HepG2 (cell line): ENCODE measurements around the gene SS18L1. TPM values are rescaled to one million over a fixed set of nuclear protein-coding genes. Genes with fewer than 3 reads are reported as not detected.

Experiments
- HNRNPH1 ChIP-seq: fragments of 200-400 bp; formaldehyde crosslinking; optimal IDR thresholded peaks from 2 replicates; pipeline ENCODE3; 2017; ENCODE audit warnings: mild to moderate bottlenecking, low read depth, low read length
- HOXA5 ChIP-seq: sonication (generic); formaldehyde crosslinking; IDR thresholded peaks from 2 replicates; pipeline ENCODE4 v1.4.0; 2020; ENCODE audit warnings: missing genetic modification reagents
- MIXL1 ChIP-seq: IDR thresholded peaks from 2 replicates; pipeline ENCODE4 v1.6.1; 2016
- NCOA5 ChIP-seq: sonication (generic); formaldehyde crosslinking; IDR thresholded peaks from 2 replicates; pipeline ENCODE4 v1.4.0; 2020; ENCODE audit warnings: missing genetic modification reagents
- NFRKB ChIP-seq: fragments of 450-650 bp; IDR thresholded peaks from 2 replicates; pipeline ENCODE4 v1.6.1; 2017
- RFXAP ChIP-seq: sonication (generic); formaldehyde crosslinking; IDR thresholded peaks from 2 replicates; pipeline ENCODE4 v1.4.0; 2020; ENCODE audit warnings: missing genetic modification reagents, borderline replicate concordance
- RXRB ChIP-seq: IDR thresholded peaks from 2 replicates; pipeline ENCODE4 v1.6.1; 2016; ENCODE audit warnings: borderline replicate concordance, missing genetic modification reagents, missing compliant biosample characterization
- TBX2 ChIP-seq: sonication (generic); formaldehyde crosslinking; IDR thresholded peaks from 2 replicates; pipeline ENCODE4 v1.5.0; 2020; ENCODE audit warnings: missing genetic modification reagents, mild to moderate bottlenecking, borderline replicate concordance
- TEAD3 ChIP-seq: optimal IDR thresholded peaks from 2 replicates; pipeline ENCODE3; 2016; ENCODE audit warnings: borderline replicate concordance
- THYN1 ChIP-seq: sonication (generic); formaldehyde crosslinking; IDR thresholded peaks from 2 replicates; pipeline ENCODE4 v1.8.1; 2023; ENCODE audit warnings: low read depth, mild to moderate bottlenecking, moderate library complexity, missing genetic modification reagents, borderline replicate concordance
- ZNF776 ChIP-seq: sonication (generic); formaldehyde crosslinking; IDR thresholded peaks from 2 replicates; pipeline ENCODE4 v1.4.0; 2020; ENCODE audit warnings: mild to moderate bottlenecking, missing genetic modification reagents
- ZNF788 ChIP-seq: sonication (generic); formaldehyde crosslinking; IDR thresholded peaks from 2 replicates; pipeline ENCODE4 v1.5.0; 2020; ENCODE audit warnings: mild to moderate bottlenecking, missing genetic modification reagents, borderline replicate concordance
- polyA plus RNA-seq, 8 experiments: library from polyadenylated mRNA; depleted of rRNA in 3 of 8; stranded (reverse) in 7 of 8; unstranded in 1 of 8; fragments of >200 nt; fragmentation: Illumina TruSeq in 4 of 8; extraction: Trizol in 4 of 8; gene quantifications; 2 replicates each; pipeline versions ENCODE4 v1.2.1 to v1.2.3, GENCODE V29; 2011 to 2016; ENCODE audit warnings: low read depth in 4 of 8, missing spikeins in 1 of 8, mixed read lengths in 1 of 8; ENCODE audit not compliant: insufficient read depth in 1 of 8
- total RNA-seq, 5 experiments: library from RNA; depleted of rRNA; stranded (reverse); fragments of >200 nt; fragmentation: Illumina TruSeq; extraction: Trizol; gene quantifications; 2 replicates each; pipeline ENCODE4 v1.2.3, GENCODE V29; 2016; ENCODE audit warnings: low read depth in 1 of 5
- TF ChIP-seq, protein P1 (sequence below): sonication (generic); formaldehyde crosslinking; IDR thresholded peaks from 2 replicates; pipeline ENCODE4 v1.8.0; 2022; ENCODE audit warnings: missing genetic modification reagents, mild to moderate bottlenecking, inconsistent platforms, borderline replicate concordance
- TF ChIP-seq, protein P2 (sequence below): sonication (generic); formaldehyde crosslinking; IDR thresholded peaks from 2 replicates; pipeline ENCODE4 v1.4.0; 2020; ENCODE audit warnings: missing genetic modification reagents, borderline replicate concordance
- TF ChIP-seq, protein P3 (sequence below): sonication (generic); formaldehyde crosslinking; conservative IDR thresholded peaks from 2 replicates; pipeline ENCODE4 v1.4.0; 2020; ENCODE audit warnings: missing genetic modification reagents
- TF ChIP-seq, protein P4 (sequence below): sonication (generic); formaldehyde crosslinking; IDR thresholded peaks from 2 replicates; pipeline ENCODE4 v1.9.0; 2022; ENCODE audit warnings: low read depth, missing genetic modification reagents
- TF ChIP-seq, protein P5 (sequence below): IDR thresholded peaks from 2 replicates; pipeline ENCODE4 v1.6.1; 2016; ENCODE audit warnings: missing compliant biosample characterization, missing genetic modification reagents, borderline replicate concordance
- TF ChIP-seq, protein P6 (sequence below): sonication (generic); formaldehyde crosslinking; IDR thresholded peaks from 2 replicates; pipeline ENCODE4 v1.4.0; 2020; ENCODE audit warnings: missing genetic modification reagents

Gene SS18L1
- total and polyA plus RNA-seq, 2 of the 13 experiments (the other 11 are each of a cell fraction or from before 2014, with no cell fraction given), result 17.8 to 27.6 TPM

DNA sequence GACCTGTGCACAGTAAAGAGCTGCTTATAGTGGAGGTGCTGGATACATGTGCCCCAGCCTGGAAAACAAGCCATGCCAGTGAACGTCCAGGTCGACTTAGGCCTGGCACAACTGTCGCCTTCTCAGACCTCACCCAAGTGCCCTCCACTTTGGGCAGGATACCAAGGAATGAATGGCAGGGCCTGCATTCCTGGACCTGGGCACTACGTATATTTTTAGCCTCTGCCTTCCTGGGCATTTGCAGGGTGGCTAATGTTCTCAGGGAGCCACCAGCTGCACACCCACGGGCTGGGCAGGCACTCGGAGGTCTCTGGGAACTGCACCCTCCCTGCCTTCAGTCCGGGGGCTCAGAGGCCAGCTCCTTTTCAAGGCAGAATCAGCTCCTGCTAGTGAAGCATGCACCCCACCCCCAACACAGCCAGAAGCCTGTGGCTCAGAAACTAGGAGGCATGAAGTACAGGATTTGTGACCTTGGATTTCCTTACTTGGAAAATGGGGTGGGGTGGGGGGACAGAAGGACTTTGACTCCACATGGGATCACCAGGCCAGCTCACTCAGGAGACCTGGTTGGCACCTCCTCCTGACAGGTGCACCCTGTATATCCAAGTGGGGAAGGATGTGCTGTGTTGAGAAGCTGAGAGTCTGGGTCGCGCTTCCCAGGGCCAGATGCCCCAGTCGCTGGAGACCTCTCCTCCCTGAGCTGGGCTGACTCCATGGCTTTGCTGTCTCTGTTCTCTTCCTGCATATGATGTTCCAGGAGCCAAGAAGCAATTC lies 23.8 kb upstream of the SS18L1 start (continued):
- no peak for TF ChIP-seq NFRKB
- TF ChIP-seq TEAD3, result peak; percentile 82
- TF ChIP-seq THYN1 (CRISPR knock-in tag), result no peak
- TF ChIP-seq RFXAP (CRISPR knock-in tag), result no peak
- TF ChIP-seq MIXL1, result peak; percentile 59; the same call in 1 of the 2 replicates
- TF ChIP-seq, protein P1, sequence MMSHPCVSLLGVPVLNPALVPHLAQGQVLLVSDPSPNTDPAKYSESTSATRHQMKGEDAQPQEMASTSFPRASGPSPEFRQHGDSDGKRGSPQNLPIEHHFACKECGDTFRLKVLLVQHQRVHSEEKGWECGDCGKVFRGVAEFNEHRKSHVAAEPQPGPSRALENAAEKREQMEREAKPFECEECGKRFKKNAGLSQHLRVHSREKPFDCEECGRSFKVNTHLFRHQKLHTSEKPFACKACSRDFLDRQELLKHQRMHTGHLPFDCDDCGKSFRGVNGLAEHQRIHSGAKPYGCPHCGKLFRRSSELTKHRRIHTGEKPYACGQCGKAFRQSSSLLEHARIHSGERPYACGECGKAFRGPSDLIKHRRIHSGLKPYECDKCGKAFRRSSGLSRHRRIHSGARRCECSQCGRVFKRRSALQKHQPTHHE (CRISPR knock-in tag), result no peak
- TF ChIP-seq, protein P2, sequence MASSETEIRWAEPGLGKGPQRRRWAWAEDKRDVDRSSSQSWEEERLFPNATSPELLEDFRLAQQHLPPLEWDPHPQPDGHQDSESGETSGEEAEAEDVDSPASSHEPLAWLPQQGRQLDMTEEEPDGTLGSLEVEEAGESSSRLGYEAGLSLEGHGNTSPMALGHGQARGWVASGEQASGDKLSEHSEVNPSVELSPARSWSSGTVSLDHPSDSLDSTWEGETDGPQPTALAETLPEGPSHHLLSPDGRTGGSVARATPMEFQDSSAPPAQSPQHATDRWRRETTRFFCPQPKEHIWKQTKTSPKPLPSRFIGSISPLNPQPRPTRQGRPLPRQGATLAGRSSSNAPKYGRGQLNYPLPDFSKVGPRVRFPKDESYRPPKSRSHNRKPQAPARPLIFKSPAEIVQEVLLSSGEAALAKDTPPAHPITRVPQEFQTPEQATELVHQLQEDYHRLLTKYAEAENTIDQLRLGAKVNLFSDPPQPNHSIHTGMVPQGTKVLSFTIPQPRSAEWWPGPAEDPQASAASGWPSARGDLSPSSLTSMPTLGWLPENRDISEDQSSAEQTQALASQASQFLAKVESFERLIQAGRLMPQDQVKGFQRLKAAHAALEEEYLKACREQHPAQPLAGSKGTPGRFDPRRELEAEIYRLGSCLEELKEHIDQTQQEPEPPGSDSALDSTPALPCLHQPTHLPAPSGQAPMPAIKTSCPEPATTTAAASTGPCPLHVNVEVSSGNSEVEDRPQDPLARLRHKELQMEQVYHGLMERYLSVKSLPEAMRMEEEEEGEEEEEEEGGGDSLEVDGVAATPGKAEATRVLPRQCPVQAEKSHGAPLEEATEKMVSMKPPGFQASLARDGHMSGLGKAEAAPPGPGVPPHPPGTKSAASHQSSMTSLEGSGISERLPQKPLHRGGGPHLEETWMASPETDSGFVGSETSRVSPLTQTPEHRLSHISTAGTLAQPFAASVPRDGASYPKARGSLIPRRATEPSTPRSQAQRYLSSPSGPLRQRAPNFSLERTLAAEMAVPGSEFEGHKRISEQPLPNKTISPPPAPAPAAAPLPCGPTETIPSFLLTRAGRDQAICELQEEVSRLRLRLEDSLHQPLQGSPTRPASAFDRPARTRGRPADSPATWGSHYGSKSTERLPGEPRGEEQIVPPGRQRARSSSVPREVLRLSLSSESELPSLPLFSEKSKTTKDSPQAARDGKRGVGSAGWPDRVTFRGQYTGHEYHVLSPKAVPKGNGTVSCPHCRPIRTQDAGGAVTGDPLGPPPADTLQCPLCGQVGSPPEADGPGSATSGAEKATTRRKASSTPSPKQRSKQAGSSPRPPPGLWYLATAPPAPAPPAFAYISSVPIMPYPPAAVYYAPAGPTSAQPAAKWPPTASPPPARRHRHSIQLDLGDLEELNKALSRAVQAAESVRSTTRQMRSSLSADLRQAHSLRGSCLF (CRISPR knock-in tag), result no peak
- TF ChIP-seq, protein P3, sequence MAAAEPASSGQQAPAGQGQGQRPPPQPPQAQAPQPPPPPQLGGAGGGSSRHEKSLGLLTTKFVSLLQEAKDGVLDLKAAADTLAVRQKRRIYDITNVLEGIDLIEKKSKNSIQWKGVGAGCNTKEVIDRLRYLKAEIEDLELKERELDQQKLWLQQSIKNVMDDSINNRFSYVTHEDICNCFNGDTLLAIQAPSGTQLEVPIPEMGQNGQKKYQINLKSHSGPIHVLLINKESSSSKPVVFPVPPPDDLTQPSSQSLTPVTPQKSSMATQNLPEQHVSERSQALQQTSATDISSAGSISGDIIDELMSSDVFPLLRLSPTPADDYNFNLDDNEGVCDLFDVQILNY (CRISPR knock-in tag), result no peak
- TF ChIP-seq, protein P4, sequence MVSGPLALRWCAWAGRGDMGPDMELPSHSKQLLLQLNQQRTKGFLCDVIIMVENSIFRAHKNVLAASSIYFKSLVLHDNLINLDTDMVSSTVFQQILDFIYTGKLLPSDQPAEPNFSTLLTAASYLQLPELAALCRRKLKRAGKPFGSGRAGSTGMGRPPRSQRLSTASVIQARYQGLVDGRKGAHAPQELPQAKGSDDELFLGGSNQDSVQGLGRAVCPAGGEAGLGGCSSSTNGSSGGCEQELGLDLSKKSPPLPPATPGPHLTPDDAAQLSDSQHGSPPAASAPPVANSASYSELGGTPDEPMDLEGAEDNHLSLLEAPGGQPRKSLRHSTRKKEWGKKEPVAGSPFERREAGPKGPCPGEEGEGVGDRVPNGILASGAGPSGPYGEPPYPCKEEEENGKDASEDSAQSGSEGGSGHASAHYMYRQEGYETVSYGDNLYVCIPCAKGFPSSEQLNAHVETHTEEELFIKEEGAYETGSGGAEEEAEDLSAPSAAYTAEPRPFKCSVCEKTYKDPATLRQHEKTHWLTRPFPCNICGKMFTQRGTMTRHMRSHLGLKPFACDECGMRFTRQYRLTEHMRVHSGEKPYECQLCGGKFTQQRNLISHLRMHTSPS (CRISPR knock-in tag), result peak; percentile 84; the same call in 1 of the 2 replicates
- TF ChIP-seq HOXA5 (CRISPR knock-in tag), result no peak
- no peak; the same call in 1 of the 2 replicates for TF ChIP-seq ZNF776 (CRISPR knock-in tag)
- no peak for TF ChIP-seq HNRNPH1
- peak; percentile 79; the same call in 1 of the 2 replicates for TF ChIP-seq TBX2
- TF ChIP-seq ZNF788 (CRISPR knock-in tag), result peak; percentile 80; the same call in 1 of the 2 replicates
- no peak for TF ChIP-seq NCOA5 (CRISPR knock-in tag)
- TF ChIP-seq, protein P5, sequence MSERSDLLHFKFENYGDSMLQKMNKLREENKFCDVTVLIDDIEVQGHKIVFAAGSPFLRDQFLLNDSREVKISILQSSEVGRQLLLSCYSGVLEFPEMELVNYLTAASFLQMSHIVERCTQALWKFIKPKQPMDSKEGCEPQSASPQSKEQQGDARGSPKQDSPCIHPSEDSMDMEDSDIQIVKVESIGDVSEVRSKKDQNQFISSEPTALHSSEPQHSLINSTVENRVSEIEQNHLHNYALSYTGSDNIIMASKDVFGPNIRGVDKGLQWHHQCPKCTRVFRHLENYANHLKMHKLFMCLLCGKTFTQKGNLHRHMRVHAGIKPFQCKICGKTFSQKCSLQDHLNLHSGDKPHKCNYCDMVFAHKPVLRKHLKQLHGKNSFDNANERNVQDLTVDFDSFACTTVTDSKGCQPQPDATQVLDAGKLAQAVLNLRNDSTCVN, result peak; percentile 36; the same call in 1 of the 2 replicates
- TF ChIP-seq, protein P6, sequence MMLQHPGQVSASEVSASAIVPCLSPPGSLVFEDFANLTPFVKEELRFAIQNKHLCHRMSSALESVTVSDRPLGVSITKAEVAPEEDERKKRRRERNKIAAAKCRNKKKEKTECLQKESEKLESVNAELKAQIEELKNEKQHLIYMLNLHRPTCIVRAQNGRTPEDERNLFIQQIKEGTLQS (CRISPR knock-in tag), result no peak
- peak; percentile 75 for TF ChIP-seq RXRB (CRISPR knock-in tag)
